GM21529 (cell line): Measurements from ENCODE around the gene DPP4.
"Not testable (repeated sequence)": the region's sequence is repeated elsewhere in the genome, so short reads cannot be mapped to it uniquely, and the experiment has no call there.

Experiments
- ATAC-seq: cut with Tn5 transposase; IDR thresholded peaks from one replicate; pipeline ENCODE4 v1.9.1; 2021; ENCODE audit not compliant: unreplicated experiment

Gene DPP4

DNA sequence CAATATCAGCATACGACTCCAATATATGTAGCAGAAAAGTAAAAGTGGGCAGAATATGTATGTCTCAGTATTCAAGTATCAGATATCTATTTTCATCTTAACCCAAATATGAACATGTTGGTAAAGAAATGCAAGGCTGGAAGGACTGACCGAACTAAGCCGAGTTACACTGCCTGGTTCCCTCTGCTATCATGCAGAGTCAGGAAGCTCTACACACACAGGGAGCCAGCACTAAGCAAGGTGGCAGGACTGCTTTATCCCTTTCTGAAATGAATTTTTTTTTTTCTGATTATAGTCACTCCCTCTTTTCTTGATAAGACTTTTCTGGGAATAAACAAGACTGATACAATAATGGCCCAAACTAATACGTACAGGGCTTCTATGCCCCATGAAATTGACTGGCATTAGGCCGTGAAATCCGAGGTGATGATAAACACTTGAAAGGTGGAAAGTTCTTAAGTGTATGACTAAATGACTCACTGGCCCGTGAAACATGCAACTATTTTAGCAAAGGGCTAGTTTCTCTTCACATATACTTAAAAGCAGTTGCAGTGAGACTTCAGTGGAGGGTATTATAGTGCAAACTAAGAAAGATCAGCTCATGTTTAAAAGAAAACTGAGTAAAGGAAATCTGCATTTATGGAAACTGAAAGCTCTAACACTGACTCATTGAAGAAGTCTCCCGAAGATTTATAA is 14.9 kb downstream of the DPP4 start:
- ATAC-seq: peak; percentile 84

DNA sequence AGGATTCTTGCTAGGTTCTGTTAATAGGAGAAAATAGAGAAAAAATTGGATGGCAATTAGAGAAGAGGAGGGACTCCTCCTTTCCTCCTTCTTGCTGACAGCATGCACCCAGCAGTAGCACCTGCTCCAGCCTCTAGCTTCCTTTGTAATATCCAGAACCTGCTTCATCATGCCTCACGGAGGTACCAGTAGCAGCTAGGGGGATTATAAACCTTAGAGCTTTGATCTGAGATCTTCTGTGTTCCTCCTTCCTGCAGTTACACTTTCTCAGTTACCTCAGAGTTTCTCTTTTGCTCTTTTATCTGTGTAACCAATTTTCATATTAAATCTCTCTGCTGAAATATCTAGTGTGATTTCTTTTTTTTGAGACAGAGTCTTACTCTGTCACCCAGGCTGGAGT is 16.6 kb downstream of the DPP4 start:
- ATAC-seq: no peak

DNA sequence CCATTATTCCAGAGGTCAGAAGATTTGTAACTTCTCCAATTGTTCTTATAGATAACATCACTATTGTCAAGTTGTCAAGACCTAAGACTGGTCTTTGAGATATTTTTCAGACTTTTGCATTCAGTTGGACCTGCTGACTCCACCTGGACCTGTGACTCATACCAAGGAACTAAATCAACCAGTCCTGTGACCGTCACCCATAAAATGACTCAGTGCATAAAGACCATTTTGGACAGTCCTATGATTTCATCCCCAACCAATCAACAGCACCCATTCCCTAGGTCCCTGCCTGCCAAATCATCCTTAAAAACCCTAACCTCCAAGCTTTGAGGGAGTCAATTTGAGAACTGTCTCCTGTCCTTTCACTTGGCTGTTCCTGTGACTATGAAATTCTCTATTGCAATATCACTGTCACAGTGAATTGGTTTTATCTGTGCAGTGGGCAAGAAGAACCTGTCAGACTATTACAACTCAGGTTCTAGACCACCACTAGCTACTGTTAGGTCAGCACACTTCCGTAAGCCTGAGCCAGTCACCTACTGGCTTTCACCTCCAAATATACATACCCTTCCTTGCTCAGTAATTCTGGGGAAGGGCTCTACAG is 17.1 kb downstream of the DPP4 start:
- ATAC-seq: no peak

DNA sequence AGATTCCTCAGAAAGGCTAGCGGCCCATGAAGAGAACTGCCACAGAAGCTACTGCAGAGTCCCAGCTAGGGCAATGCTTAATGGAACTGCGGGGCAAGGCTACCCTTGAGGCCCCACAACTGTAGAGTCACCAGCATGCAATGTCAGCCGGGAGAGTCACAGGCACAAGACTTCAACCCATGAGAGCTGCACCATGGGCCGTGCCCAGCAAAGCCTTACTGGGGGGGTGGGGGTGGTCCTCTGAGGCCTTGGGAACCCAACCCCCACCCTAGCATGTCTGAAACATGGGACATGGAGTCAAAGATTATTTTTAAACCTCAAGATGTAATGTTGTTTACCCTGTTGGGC is 20.2 kb downstream of the DPP4 start:
- ATAC-seq: no peak

DNA sequence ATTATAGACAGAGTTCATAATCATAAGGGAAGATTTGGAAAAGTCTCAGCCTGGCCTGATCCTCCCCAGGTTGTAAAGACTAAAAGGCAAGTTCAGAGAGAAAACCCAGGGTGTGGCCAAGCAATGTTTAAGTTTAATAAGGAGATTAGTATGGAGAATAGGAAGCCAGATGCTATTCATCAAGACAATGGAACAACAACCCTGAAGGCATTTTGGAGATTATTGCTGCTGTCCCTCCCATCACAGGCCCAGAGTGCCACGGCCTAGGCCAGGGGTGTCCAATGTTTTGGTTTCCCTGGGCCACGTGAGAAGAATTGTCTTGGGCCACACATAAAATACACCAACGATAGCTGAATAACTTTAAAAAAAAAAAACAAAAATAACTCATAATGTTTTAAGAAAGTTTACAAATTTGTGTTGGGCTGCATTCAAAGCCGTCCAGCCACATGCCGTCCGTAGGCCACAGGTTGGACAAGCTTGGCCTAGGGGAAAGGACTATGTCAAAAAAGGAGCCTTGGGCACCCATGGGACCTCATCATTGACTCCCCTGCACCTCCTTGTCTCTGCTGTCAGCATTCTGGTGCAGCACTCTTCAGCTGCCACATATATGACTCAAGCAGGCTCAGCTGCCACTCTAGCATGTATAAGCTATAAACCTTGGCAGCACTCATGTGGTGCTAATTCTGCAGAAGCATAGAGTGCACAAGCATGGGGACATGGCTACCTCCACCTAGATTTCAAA is 20.8 kb downstream of the DPP4 start:
- ATAC-seq: no peak

DNA sequence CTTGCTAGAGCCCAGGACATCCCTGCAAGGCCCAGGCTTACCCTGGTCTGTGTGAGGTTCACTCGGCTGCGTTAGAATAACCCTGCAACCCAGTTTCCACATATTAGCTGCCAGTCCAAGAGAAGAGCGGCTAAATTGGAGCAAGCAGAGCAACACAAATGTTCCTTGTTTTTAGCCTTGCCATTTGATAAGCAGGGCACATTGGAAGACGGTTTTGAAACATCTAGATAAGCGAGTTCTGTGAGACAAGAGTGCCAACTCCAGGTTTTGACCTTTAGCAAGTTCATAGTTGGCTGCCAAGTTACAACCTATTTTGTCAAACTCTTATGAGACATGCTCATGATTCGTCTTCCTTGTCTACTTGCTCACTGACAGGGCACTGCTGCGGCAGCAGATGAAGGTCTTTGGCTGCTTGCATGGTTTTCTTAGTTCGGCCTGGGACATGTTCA is 23.5 kb downstream of the DPP4 start:
- ATAC-seq: no peak

DNA sequence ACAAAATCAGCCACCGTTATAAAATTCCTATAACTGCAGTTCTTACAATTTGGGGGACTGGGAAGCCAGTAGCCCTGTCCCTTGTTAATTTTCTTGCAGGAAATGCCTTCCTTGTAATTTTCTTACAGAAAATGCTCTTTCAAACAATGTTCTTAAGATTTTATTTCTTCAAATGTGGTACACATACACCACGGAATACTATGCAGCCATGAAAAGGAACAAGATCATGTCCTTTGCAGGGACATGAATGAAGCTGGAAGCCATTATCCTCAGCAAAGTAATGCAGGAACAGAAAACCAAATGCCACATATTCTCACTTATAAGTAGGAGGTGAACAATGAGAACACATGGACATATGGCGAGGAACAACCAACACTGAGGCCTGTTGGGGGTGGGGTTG is 24.9 kb downstream of the DPP4 start:
- not testable (repeated sequence) for ATAC-seq

DNA sequence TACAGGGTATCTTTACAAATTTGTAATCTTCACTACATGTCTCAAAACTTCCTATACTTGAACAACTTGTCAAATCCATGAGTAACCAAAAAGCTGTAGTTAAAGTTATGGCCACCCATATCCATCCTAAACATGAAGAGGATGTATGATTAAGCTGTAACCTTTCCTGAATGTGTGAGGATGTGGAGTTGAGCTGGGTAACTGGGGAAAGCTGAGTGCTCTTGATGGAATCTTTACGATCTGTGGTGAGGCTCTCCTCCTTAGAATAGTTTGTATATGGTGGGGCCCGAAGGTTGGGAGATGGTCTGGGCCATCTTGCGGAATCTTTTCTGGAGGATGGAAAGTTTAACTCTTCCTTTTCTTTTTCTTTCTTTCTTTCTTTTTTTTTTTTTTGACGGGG is 29.4 kb downstream of the DPP4 start:
- ATAC-seq: no peak

DNA sequence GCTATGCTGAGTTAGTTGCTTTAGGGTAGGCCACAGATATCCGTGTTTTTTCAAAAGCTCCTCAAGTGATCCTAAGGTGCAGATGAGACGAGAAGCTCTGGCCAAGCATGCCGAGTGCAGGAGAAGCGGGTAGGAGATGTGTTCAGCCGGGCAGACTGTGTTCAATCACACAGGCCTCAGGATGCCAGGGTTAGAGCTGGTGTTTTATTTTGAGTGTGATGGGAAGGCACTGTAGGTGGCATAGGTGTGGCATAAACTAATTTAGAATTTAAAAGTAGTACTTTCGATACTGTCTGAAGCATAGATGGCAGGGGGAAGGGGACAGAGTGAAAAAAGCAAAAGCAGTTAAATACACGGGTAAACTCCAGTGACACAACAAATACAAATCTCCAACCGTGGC is 30.9 kb downstream of the DPP4 start:
- ATAC-seq: no peak

DNA sequence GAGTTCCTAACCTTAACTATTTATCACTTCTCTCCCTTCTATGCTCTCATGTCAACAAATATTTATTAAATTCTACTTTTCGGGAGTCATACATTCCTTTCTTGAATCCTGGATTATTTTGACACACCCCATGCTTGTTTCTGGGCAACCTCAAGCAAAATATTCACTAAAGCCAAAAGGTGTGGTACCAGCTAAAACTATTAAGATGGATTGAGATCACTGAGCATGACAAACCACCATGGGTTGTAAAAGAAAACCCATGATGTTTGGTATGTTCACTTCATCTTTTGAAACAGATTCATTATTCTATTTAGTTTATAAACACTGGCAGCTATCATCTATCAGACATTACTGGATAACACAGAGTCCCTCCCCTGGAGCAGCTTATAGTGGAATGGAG is 32.5 kb downstream of the DPP4 start:
- ATAC-seq: no peak

DNA sequence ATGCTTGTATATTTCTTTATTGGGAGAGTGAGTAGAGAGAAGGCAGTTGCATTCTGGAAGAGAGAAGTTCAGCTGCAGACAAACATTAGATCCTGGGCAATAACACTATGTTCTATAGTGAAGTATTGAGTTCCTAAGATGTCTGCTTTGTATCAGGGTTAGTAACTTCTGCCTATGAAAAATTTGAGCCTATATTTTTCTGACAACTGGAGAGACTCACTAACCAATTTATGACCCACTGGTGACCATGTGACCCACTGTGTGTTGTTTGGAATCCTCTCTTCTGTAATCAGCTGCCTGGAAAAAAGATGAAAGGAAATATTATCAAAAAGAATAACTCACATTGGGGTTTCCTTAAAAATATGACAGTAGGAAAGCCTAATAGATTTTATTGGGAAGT is 35.3 kb downstream of the DPP4 start:
- no peak for ATAC-seq

DNA sequence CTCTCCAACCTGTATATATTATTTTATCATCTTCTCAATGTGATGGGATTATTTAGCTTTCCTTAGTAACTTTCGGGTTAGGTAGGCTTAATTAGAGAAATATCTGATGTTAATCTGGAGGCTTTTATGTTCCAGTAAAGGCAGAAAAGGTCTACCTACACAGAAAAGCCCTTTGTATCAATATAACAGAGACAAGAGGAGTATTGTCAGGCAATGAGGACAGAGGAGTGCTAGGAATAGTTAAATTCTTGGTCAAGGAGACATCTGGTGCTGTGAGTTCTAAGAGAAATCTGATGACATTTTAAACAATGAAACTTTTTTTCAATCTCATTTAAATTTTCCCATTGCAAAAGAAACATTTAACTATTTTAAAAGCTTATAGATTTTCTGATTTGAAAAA is 36.1 kb downstream of the DPP4 start:
- ATAC-seq: no peak

DNA sequence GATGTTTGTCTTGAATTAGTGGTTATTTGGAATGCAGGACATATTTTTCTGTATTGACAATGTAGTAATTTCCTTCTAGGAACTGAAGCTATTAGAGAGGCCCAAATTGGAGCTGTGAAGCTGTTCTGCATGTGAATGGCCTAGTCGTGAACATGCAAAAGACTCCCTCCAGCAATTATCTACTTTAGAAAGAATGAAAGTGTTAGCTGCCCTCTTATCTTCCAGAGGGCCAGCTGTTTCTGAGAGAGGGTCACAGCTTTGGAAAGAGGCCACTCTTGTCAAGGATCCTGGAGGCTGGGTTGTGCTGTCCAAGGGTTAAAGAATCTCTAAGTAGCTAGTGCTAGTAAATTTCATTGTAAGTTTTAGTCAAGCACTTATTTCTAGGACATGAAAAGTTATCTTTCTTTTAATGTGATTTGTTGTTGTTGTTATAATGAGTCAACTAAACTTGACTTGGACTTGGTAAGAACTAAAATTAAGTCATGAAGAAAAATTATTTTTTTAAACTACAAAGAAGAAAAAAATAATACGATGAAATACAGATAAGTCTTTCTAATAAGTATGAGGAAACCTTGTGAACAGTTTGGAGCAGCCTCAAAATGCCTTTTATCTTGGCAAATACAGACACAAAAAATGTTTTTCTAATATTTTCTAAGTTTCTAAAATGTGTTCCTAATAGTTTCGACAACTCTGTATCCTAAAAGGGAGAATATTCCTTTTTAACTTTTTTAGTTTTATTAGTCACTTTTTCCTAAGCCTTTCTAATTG is 36.8 kb downstream of the DPP4 start:
- no peak for ATAC-seq

DNA sequence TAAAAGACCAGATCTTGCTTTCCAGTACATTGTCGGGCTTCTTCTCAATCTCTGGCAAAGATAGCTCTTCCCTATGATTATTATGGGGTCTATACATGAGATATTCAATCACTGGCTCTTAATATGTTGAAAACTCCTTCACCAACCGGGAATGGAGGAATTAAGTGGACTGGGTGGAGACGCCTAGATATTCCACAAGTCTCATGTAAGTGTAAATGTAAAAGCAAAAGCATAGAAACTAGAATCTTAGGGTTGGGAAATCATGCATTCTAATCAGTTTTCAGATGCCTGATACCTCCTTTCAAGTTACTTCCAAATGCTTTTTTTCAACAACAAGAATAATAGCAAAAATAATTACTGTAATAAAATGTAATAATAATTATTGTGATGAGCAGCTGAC is 38.0 kb downstream of the DPP4 start:
- ATAC-seq: no peak

DNA sequence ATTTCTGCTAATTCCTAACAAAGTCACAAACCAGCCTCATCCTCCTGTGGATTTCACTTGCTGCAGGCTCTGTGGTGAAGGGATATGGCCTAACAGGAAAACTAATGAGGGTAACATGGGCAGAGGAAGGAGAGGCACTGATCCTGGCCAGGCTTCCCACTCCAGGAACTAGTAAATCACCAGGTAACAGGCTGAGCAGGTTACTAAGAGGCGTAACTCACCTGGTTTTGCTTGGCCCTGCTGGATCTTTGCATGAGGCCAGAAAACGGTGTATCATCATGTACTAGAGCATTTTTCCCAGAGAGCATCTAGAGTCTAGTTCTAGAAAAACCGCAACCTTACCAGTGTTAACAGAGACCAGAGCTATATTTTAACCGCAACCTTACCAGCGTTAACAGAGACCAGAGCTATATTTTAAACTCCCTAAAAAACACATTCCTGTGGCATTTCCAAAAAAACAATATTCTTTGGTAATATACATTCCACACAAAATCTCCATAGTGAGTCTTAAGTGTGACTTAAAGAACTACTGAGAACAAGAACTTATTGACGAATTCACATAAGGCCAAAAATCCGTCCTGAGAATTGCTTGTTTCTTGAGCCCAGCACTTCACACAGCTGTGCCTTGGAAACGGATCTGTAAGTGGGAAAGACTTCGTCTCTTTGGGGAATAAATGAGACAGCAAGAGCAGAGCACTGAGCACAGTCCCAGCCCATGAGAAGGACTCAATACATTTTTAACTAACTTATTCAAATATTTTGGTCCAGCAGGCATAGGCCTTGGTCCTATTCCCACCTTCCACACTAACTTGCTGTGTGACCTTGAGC is 43.4 kb downstream of the DPP4 start:
- no peak for ATAC-seq

DNA sequence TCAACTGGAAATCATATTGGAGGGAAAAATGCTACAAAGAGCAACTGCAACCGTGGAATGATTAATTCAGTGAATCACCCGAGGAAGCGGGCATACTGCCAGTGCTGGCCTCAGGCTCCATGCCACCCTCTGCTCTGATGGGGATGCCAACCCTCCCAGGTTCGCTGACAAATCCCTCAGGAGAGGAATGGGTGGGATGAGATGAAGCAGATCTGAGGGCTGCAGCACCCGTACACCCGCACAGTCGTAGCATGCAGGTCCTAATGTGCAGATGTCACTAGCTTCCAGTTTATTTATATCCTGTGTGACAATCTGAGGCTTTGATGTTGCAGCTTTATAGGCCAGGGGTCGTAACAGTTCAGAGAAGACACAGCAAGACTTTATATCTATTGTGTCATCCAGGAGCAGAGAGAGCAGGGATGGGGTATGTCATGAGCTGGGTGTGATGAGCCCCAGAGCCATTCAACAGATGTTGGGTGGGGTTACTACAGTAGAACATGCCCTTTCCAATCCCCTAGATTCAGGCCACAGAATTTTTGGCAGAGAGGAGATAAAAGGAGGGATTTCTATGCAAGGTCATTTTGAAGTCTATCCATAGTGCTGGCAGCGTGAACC is 44.6 kb downstream of the DPP4 start:
- ATAC-seq: no peak

DNA sequence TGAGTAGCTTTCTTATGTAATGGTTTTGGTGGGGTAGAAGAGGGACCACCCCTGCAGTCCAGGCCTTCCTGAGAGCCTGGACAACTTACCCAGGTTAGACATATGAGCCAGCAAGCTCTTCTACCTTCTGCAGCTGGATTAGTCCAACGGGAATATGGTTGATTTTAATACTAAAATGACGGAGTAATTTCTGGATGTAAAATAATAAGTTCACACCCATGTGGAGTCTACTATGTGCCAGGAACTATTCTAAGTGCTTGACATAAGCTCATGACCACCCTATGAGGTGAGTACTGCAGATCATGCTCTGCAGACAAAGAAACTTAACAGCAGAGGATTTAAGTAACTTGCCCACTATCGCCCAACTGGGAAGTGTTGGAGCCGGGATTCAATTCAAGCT is 45.5 kb downstream of the DPP4 start:
- ATAC-seq: no peak

DNA sequence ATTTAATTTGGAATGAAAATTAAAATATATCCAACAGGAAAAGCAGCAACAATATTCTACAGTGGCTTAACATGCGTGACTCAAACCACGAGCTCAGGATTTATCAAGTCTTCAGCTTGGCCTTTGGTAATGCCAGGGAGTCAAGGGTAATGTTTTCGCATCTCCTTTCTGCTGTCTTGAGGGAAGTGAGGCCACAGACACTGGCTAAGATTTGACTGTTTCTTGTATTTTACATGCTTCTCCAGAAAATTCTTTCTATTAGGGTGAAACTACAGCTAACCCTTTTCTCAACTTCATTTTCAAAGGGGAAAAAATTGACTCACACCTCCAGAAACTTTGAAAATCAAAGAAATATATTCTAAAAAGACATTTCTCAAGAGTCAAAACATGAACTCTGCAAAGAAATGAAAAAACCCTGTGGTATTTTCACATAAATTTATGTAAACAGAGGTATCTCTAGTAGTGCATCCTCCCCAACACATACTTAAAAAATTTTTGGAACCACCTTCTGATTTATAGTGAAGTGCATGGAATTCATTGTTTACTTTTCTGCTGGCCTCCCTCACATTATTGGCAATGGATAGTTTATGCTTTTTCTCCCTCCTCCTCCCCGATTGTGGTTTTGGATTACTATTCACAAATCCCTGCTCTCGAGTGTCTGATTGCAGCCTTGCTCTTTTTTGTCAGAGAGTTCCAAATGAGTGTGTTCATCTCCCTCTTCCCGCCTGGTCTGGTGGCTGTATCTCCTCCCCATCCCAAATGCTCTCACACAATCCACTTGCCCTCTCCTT is 48.7 kb downstream of the DPP4 start:
- no peak for ATAC-seq

DNA sequence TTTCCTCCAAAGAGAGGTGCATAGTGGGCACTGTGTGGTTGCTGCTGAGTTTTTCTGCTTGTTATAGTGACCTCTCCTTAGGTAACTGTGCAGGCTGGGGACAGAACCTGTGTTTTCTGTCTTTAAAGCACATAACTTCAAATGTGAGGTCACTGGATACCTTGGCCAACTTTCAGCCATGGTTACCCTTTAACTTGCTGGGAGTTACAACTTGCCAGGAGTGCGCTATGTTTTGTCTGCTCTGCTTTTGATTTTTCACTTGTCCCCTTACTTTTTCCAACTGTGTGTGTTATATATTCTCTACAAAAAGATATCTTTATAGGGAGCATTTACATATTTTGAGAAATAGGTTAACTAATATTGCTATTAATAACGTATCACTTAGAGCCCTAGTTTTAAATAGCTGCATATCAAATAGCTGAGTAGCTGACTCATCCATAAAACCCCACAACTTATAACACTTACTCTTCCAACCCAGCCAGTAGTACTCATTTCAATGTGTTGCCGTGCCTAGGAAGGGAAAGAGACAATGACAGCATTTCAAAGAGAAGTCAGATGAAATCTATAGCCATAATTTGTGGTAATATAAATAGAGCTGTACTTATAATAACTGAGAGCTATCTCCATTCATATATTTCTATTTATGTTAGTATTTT is 51.6 kb downstream of the DPP4 start:
- no peak for ATAC-seq
